ENCODE results near the gene FBL.

The FBL gene

DNA sequence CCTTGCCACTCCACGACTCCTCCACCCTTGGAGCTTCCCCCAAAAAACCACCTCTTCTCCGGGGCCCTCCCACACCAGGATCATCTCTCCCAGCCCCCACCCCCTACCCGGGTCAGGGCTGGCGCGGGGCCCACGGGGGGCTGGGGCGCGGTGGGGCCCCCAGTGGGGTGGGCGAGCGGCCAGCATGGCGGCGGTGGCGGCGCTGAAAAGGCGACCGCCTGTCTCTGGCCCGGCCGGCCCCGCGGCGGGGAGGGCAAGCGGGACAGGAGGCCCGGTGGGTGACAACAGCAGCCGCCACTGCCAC, 13.1 kb downstream of the FBL start:
- peak overlapping the region; percentile 79 for H3K4me3 ChIP-seq (ENCODE audit: control insufficient read depth, low read depth, low read length)
- TF ChIP-seq, protein P1, sequence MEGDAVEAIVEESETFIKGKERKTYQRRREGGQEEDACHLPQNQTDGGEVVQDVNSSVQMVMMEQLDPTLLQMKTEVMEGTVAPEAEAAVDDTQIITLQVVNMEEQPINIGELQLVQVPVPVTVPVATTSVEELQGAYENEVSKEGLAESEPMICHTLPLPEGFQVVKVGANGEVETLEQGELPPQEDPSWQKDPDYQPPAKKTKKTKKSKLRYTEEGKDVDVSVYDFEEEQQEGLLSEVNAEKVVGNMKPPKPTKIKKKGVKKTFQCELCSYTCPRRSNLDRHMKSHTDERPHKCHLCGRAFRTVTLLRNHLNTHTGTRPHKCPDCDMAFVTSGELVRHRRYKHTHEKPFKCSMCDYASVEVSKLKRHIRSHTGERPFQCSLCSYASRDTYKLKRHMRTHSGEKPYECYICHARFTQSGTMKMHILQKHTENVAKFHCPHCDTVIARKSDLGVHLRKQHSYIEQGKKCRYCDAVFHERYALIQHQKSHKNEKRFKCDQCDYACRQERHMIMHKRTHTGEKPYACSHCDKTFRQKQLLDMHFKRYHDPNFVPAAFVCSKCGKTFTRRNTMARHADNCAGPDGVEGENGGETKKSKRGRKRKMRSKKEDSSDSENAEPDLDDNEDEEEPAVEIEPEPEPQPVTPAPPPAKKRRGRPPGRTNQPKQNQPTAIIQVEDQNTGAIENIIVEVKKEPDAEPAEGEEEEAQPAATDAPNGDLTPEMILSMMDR (conservative IDR thresholded peaks at IDR 0.05; ENCODE audit: control insufficient read depth, insufficient read depth, low read depth, low read length): no peak
- no peak for DNase-seq (ENCODE audit: low read depth)

- peak overlapping the region; percentile 79 for H3K4me3 ChIP-seq (ENCODE audit: control insufficient read depth, low read depth, low read length)
- TF ChIP-seq, protein P1 (conservative IDR thresholded peaks at IDR 0.05; ENCODE audit: control insufficient read depth, insufficient read depth, low read depth, low read length): no peak
- DNase-seq (ENCODE audit: low read depth): peak; percentile 50
These were observed 13.7 kb downstream of the FBL start for GRCh38 chr19:39832341-39833083.

- TF ChIP-seq, protein P1 (conservative IDR thresholded peaks at IDR 0.05; ENCODE audit: control insufficient read depth, insufficient read depth, low read depth, low read length): no peak
- no peak overlapping the region for H3K4me3 ChIP-seq (ENCODE audit: control insufficient read depth, low read depth, low read length)
- no peak for DNase-seq (ENCODE audit: low read depth)
These were observed 14.5 kb downstream of the FBL start for GRCh38 chr19:39831679-39832078.

DNA sequence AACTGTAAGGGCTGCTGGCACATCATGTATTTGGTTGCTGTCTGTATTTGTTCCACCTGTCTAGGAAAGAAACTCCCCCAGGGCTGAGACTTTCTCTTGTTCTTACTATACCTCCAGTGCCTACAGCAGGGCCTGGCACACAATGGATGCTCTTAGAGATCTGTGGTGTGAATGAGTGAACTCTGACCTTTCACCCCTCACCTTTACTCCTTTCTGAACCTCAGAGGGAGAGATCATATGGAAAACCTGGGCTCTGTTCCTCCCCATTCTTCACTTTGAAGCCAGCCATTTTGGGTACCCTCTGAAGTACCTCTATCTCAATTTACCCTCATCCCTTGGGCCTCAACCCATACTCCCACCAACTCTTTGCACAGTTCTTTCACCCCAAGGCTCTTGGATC, 15.3 kb downstream of the FBL start:
- TF ChIP-seq, protein P1 (conservative IDR thresholded peaks at IDR 0.05; ENCODE audit: control insufficient read depth, insufficient read depth, low read depth, low read length): no peak
- DNase-seq (ENCODE audit: low read depth): no peak
- no peak overlapping the region for H3K4me3 ChIP-seq (ENCODE audit: control insufficient read depth, low read depth, low read length)

GRCh38 chr19:39830406-39830805, 15.8 kb downstream of the FBL start:
- TF ChIP-seq, protein P1 (conservative IDR thresholded peaks at IDR 0.05; ENCODE audit: control insufficient read depth, insufficient read depth, low read depth, low read length): no peak
- H3K4me3 ChIP-seq (ENCODE audit: control insufficient read depth, low read depth, low read length): no peak overlapping the region
- no peak for DNase-seq (ENCODE audit: low read depth)

GRCh38 chr19:39829702-39830275, 16.4 kb downstream of the FBL start:
- H3K4me3 ChIP-seq (ENCODE audit: control insufficient read depth, low read depth, low read length): no peak overlapping the region
- TF ChIP-seq, protein P1 (conservative IDR thresholded peaks at IDR 0.05; ENCODE audit: control insufficient read depth, insufficient read depth, low read depth, low read length): no peak
- DNase-seq (ENCODE audit: low read depth): no peak
